NCI-H1436 treated with DMSO at 0.1 percent for 48 hours (cell line): Measurements from ENCODE around the gene TNNT2.

Experiments used
- DNase-seq: peaks from one replicate; lab custom pipeline; 2025; lab: John Stamatoyannopoulos, UW

The TNNT2 gene

DNA sequence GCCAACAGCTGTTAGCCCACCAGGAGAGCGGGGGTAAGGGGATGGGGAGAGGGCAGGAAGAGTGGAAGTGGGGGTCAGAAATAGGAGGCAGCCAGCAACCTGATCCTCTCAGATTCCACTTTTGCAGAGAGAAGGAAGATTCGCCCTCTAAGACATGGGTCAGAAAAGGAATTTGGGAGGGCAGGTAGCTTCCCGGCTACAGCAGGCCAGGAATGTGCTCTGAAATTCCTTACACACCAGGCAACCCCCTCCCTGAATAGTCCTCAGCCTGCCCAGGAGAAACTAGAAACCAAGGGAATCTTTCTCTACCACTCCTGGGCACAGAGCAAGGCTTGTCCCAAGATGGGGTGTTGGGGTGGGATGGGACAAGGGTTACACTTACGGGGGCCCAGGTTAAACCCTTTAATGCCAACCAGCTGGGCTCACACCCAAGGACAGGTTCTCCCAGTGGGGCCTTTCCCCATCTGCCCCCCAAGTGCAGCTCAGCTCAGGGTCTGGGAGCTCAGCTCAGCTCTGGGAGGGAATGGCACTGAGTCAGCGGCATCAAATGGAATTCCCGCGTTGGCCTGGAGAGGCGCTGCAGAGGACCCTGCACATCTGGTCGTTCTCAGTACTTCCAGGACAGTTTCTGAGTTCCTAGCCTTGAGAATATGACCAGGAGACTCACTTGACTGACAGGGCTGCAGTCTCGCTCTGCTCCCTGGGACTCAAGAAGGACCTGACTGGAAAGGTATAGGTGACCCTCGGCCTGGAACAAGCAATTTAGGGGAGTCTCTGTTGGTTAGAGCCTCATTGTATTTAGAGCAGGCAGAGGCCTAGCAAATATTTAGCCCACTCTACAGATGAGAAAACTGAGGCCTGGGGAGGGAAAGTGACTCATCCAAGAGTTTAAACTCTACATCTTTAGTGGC lies 761 bp downstream of the TNNT2 start:
- DNase-seq: no peak

DNA sequence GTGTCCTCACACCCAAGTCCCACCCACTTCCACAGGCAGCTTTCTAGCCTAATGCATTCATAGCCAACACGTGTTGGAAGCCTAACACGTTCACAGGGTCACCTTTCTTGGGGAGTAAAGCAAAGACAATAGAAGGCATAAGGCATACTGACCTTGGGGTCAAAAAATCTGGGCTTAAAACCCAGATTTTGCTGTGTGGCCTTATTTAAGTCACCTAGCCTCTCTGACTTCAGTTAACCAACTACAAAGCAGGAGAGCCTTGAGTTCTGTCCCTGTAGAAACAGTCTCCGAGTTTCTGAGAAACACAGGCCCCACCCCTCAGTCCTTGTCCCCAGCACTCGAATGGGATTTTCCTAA lies 1.4 kb downstream of the TNNT2 start:
- no peak for DNase-seq

DNA sequence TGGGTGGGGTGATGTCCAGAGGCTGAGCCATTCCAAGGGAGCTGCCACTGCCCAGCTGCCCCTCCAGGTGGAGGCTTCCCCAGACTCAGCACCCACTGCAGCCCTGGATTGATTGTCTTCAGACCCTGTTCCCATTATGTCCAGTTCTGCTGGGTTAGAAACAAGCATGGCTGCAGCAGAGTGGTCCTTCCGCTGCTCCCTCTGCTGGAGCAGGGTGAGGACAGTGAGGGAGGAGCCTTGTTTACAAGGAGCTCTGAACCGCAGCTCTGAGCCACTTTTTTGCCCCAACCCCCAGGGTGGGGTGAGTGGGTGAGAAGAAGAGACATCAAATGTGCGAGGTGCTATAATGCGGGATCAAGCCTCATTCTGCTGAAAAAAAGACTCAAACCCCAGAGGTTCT lies 2.3 kb downstream of the TNNT2 start:
- no peak for DNase-seq

DNA sequence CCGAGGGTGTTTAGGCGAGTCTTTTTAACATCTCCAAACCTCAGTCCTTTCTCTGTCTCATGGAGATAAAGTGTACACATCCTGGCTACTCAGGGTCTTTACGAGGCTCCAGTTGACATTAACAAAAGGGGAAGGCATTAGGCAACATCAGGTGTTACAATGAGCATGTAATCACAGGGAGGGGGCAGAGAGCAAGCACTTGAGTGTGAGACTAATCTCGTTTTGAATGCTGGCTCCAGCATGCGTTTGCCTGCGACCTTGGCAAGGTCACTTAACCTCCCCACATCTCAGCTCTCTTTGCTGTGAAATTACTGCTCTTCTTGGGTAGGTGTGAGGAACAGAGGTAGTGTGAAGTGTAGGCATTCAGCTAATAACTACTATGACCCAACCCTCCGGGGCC lies 3.1 kb downstream of the TNNT2 start:
- DNase-seq: no peak

DNA sequence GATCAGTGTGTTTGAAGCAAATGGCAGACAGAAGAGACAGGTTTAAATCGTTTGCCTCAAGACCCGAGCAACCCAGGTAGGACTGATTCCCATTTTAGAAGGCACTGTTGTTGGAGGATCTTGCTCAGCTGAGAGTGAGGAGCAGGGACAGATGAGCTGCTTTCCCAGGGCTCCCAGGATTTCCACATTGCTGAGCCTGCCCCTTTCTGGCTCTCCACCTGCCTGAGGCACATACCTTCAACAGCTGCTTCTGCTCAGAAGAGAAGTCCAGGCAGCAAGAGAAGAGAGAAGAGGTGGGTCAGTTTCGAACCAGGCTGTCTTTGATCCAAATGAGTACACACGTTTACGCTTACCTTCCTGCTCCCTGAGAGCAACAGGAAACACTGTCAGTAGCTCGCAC lies 5.7 kb downstream of the TNNT2 start:
- no peak for DNase-seq

DNA sequence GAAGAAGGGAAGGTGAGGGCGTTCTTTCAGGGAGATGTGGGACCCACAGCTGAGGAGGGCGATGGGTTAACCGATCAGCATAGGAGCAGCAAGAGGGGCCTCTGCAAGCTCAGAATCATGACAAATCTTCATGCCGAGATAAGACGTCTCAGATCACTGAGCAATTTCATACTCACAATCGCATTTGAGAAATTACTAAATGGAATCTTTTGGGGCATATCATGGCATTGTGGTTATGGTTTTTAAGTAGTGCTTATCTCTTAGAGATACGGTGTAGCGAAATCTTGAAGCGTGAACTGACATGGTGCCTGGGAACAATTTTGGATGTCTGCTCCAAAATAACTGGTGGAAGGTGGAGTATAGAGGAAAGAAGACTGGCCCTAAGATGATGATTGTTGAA lies 6.2 kb downstream of the TNNT2 start:
- no peak for DNase-seq

DNA sequence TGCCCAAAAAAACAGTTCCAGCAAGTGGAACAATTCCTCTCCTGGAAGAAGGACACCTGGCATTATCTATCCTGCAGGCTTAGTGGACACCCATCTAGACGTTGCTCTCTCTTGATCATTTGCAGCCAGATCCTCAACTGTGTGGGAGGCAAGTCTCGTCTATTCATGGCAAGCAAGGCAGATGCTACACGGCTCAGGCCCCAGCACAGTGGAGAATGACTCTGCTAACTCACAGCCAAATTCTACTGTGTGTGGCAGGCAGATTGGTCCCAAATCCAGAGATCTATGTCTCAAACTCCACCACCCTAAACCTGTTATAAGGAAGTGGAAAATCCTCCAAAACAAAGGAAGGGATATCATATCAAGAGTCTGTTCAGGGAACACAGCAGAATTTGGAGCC lies 7.0 kb downstream of the TNNT2 start:
- DNase-seq: no peak

DNA sequence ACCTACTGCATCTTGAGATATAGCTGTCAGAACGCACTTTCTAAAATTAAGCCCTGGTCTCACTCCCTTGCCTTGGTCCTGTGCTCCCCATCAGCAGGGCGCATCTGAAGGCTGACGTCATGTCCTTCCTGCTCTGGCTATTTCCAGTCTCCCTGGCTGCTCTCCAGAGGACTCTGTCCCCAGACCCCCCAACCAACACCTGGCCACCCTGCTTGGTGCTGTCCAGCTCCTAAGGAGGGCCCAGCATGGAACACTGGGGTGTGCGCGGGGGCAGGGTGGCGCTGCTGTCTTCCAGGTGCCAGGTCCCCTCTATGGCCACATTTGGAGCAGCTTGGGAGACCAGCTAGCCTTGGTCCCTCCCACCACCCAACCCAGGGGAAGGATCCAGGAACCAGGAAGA lies 8.3 kb downstream of the TNNT2 start:
- DNase-seq: no peak

DNA sequence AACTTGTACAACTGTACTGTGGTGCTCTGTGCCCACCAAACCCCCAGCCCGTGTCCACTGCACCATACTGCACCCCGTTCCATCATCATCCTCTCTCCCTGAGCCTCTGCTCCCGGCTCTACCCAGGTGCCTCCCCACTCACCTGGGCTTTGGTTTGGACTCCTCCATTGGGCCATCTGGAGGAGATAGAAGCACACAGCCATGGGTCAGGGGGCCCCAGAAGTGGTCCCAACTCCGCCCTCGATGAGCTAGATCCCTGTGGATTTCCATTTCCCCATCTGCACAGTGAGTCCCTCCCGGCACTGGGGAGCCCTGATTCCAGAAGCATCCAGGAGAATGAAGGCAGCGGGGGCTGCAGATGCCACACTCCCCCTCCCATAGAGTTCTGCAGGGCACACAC lies 10.8 kb downstream of the TNNT2 start:
- no peak for DNase-seq

DNA sequence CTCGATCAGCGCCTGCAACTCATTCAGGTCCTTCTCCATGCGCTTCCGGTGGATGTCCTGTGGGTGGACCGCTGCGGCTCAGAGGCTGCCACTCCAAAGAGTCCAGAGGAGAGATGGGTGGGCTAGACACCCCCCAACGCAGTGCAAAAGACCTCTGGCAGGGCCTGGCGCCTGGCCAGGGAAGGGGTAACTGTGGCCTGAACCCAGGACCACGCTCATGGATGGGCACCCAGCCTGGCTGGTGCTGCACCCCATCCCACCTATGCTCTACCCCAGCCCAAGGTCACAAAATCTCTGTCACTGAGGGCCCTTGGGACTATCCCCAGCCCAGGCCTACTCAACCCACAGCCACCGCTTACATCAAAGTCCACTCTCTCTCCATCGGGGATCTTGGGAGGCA lies 12.2 kb downstream of the TNNT2 start:
- no peak for DNase-seq

DNA sequence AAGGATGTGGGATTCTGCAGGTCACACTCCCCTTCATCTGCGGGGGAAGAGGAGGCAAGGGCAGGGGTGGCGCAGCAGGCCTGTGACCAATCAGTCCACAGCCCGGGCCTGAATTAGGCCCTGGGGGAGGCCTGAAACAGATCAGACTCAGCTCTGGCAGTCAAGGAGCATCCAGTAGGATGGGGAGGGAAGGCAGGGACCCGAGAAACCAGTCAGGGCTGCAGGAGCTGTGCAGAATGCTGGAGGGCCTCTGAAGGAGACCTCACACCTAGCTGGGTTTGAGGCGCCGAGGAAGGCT lies 12.7 kb downstream of the TNNT2 start:
- DNase-seq: no peak

DNA sequence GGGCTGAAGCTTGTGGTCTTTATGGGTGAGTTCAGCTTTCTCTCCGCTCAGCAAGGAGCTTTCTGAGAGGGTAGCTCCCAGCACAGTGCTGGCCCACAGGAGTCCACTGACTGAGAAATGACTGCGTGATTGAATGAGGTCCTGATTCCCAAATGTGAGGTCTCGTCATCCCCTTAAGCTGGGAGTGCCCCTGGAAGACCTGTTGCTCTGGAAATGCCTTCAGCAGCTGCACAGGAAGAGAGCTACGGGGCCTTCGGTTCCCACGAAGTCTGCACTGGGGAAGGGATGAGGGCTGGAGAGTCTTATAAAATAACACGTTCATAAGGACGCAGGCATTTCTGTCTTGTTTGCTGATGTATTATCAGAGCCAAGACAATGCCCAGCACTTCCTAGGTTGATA lies 14.0 kb downstream of the TNNT2 start:
- no peak for DNase-seq

DNA sequence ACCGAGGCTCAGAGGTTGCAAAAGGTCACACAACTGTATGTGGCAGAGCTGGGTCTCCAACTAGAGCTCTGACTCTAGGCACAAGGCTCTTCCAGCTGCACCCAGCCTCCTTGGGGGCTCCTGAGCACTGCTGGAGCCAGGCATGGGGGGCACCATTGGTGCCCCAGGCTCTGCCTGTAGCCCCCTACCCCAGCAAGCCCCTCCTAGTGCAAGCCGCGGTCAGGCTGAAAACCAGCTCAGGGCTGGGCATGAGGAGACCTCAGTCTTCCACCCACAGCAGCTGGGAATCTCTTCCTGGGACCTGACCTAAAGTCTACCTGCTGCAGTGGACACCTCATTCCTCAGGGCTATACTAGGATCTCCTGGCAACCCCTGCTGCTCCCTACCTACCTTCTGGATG lies 14.6 kb downstream of the TNNT2 start:
- DNase-seq: no peak

DNA sequence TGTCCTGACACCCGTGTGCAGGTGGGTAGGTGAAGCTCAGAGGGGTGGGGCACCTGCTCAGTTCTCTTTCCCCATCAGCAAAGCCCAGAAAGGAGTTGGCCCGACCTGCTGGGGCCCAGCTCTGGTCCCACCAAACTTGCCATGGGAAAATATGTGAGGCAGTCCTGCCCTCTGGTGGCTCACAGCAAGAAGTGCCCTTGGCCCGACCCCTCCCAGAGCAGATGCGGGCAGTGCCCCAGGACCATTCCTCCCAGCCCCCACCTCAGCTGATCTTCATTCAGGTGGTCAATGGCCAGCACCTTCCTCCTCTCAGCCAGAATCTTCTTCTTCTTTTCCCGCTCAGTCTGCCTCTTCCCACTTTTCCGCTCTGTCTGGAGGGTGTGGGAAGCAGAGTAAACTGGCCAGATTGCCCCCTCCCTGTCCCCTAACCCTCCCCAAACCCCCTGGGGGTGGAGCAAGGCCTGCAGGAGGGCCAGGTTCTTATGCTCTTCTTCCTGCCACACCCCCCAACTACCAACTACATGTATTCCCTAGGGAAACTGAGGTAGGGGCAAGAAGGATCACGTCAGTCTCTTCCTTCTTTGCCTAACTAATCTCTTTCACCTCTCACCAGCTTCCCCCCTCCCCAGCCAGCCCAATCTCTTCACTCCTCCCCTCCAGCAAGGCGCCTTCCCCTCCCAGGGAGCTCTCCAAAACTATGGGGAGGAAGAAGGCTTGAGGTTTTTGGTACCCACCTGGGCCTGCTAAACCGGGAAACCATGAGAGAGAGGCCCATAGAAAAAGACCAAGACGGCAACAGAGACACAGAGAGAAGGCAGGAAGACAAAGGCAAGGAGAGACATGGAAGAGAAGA lies 15.6 kb downstream of the TNNT2 start:
- no peak for DNase-seq

DNA sequence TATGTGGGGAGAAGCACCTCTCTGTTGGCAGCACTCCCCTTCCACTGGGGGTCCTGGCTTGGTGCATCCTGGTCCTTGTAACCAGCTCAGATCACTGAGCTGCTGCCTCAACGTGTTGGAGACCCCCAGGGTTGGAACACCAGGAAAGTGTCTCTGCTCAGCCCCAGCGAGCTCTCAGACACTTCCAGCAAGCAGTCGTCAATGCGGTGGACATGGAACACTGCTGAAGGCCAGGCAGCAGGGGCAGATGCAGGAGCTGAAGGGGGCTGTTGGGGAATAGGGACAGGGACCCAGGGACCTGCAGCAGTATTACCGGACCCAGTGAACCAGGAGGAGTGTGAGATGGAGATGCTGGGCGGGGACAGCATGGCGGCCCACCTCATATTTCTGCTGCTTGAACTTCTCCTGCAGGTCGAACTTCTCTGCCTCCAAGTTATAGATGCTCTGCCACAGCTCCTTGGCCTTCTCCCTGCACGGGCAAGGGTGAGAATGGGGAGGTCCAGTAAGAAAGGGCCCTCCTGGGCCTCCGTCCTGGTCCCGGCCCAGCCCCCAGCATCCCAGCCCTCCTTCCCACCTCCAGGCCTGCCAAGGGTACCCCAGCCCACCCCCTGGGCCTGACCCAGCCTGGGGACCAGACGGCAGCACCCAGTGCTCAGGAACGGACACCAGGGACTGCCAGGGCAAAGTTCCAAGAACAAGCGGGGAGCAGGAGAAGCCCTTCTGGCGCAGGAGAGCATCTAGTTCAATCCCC lies 16.4 kb downstream of the TNNT2 start:
- no peak for DNase-seq

DNA sequence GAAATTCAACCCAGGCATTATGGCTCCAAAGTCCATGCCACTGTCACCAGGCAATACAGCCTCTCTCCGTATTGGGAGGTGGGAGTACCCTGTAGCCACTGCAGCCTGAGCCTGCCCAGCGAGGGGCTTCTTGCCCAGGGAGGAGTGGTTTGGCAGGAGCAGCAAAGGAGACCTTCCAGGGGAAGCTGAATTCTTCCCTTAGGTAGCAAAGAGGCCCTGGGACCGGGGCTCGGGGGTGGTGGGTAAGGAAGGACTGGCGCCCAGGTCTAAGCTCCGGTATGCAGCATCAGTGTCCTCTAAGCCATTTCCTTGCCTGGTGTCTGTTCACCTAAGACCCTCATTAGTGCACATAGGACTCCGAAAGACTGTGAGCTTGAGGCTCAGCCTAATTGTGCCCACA lies 17.0 kb downstream of the TNNT2 start:
- no peak for DNase-seq

DNA sequence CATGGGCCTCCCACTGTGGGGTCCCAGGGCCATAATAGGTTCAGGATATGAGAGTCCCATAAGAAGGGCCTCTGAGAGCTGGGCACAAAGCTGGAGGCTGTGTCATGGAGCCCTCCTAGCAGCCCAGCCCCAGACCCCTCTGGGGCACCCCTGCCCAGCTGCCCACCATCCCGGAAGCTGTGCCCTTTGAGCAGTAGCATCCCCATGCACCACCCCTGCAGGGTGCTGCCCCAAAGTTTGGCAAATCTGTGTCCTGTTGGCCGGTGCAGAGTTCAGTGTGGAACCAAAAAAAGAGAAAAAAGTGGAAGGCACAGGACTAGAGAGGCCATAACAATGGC lies 17.6 kb downstream of the TNNT2 start:
- DNase-seq: no peak

DNA sequence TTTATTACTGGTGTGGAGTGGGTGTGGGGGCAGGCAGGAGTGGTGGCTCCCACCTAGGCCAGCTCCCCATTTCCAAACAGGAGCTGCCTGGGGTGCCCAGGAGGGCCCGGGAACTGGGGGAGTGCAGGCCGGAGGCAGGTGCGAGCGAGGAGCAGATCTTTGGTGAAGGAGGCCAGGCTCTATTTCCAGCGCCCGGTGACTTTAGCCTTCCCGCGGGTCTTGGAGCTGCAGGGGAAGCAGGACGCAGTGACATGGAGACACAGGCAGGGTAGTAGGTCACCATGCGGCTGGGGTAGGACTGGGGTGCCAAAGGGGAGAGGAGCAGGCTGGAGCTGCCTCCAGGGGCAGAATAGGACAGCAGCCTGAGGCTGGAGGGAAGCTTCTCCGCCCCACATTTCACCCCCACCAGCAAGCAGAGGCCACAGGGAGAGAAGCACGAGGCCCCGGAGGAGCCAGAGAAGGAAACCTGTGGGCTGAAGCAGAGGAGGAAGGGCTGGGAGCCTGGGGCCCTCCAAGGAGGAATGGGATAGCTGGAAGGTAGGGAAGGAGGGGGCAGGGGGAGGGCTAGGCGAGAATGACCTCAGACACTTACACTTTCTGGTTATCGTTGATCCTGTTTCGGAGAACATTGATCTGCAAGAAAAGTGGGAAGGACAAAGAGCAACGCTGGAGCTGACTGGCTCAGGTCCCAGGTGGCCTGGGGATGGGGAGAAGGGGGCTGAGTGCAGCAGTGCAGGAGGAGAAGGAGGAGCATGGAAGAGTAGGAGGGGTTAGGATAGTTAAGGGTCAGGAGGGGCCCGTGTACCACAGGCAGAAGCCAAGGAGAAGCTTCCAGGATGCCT lies 18.2 kb downstream of the TNNT2 start:
- DNase-seq: no peak

DNA sequence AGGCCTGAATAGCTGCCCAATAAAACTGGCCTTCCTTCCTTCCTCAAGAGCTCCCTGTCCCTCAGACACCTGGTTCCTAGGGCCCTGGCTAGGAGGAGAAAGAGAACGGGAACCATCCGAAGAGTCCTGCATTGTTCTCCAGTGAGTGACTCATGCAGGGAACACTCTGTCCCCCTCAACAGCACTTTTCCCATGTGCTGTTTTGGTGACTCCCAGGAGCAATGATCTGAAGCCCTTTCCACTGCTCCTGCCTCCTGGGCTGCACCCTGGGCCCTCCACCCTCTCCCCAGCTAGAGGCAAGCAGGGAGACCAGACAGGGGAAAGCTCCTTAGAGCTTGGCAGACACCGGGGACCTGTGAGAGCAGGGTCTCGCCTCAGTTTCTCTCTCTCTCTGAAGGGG lies 18.9 kb downstream of the TNNT2 start:
- no peak for DNase-seq

DNA sequence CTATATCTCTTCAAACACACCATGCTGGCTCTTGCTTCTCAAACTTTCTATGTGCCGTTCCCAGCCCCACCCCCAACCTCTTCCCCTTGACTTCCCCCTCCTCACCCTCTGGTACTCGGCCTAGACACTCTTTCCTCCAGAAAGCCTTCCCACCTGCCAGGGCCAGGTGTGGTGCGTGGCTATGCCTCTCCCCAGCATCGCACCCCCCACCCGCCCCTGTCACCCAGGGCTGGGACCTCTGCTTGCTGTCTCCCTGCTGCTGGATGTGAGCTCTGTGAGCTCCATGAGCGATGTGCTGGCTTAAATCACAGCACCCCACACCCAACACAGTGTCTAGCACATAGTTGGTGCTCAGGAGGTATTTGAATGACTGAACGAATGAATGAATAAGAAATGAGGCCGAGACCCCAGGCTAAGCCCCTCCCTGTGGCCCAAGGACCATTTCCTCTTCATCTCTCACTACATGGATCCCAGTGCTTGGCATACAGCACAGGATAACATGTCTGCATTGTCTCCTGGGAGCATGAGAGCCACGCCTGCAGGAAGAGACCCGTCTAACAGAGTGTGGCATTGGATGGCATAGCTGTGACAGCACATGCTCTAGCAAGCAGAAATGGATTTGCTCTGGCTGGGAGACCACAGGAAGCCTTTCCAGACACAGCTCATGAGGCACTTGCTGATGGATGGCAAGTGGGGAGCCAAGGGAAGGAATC lies 19.7 kb downstream of the TNNT2 start:
- no peak for DNase-seq

DNA sequence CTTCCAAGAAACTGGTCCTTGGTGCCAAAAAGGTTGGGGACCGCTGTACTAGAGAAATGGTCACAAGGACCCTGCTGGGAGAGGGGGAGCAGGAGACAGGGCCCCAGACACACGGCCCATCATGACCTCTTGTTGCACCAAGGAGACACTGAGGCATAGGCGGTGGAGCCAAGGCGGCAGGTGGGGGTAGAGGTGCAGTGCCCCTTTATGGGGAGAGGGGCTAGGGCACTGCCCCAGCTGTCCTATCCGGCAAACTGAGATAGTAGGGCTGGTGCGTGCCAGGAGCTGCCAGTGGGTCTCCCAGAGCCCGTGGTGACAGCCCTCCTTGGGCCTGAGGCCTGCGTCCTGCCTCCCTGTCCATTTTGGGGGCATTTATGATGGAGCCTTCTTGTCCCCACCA lies 20.3 kb downstream of the TNNT2 start:
- DNase-seq: no peak
